ENCODE data around the gene SORCS2.

The SORCS2 gene

DNA sequence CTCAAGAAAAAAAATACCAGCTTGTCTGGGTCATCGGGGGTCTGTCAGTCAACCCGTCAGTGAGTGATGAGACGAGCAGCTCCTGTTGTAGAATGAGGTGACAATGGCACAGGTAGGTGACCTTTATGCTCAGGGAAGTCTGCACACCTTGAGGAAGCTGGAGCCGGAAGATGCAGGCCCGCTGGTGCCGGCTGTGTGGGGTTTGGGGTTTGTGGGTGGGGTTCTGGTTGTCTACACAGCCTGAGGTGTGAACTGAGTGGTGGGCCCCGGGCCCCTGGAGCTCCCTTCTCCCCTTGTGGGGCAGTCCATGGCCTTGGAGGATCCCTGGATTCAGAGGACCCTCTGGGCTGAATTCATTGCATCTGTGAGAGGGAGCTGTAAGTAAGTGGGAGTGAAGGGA is 75.5 kb downstream of the SORCS2 start:
- TF ChIP-seq CTCF (IDR thresholded peaks at IDR 0.05; ENCODE audit: low read depth, low read length), result no peak
- no peak for DNase-seq (ENCODE audit: extremely low read depth, low read depth)

DNA sequence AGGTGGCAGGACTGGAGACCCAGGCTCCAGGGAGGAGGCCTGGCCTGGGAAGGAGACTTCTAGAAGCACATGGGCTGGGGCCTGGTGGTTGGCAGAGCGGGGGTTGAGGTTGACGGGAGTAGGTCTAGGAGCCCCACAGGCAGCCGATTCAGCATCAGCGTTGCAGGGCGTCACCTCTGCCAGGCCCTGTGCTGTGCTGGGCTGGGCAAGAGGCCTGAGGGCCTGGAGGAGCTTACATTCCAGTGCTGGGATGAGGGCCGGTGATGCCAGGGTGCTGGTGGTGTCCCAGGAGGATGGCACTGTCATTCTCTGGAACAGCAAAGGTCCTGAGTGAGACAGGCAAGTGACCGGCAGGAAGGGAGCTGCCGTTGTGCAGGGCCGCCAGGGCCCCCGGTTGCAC is 76.6 kb downstream of the SORCS2 start:
- no peak for DNase-seq (ENCODE audit: extremely low read depth, low read depth)
- no peak for TF ChIP-seq CTCF (IDR thresholded peaks at IDR 0.05; ENCODE audit: low read depth, low read length)

DNA sequence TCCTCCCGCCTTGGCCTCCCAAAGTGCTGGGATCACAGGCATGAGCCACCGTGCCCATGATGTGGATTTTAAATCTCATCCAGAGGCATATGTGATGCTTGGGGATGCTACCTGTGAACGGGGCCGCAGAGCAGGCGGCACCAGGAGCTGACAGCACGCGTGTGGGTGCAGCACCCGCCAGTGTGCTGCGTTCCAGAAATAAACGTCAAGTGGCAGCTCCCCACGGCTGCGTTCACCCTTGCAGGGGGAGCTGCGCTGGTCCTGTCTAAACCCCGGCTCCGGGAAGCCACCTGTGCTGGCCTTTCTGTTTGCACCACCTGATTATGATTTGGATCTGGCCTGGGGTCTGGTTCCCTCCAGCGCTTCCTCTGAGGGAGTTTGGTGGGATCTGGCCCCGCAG is 77.8 kb downstream of the SORCS2 start:
- no peak for TF ChIP-seq CTCF (IDR thresholded peaks at IDR 0.05; ENCODE audit: low read depth, low read length)
- no peak for DNase-seq (ENCODE audit: extremely low read depth, low read depth)

DNA sequence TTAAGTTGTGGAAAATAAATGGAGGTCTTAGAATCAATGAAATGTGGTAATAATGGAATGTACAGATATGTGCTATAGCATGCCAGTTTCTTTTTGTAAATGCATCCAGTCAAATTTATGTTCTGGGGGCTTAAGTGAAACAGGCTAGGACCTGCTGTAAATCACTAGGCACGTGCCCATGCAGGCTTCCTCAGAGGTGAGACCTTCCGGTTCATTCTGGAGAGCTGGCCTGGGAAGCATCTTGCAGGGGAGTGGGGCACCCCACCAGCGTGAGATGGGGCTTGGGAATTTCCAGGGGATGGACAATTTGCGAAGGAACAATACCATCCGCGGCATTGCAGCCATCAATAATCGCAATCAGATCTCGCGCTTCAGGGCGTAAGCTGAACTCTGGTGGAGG is 80.1 kb downstream of the SORCS2 start:
- DNase-seq (ENCODE audit: extremely low read depth, low read depth), result no peak
- no peak for TF ChIP-seq CTCF (IDR thresholded peaks at IDR 0.05; ENCODE audit: low read depth, low read length)

GRCh38 chr4:7273738-7274297 is 81.5 kb downstream of the SORCS2 start:
- TF ChIP-seq CTCF (IDR thresholded peaks at IDR 0.05; ENCODE audit: low read depth, low read length), result no peak
- no peak for DNase-seq (ENCODE audit: extremely low read depth, low read depth)

- no peak for TF ChIP-seq CTCF (IDR thresholded peaks at IDR 0.05; ENCODE audit: low read depth, low read length)
- DNase-seq (ENCODE audit: extremely low read depth, low read depth), result no peak
Observed at GRCh38 chr4:7275067-7275466, 82.7 kb downstream of the SORCS2 start.

- no peak for TF ChIP-seq CTCF (IDR thresholded peaks at IDR 0.05; ENCODE audit: low read depth, low read length)
- no peak for DNase-seq (ENCODE audit: extremely low read depth, low read depth)
Observed at GRCh38 chr4:7275490-7276154, 83.3 kb downstream of the SORCS2 start.

Measured in AG09319 (cell line).